ENCODE results near the gene TCFL5. TPM values are rescaled to one million over a fixed set of nuclear protein-coding genes. Genes with fewer than 3 reads are reported as not detected.

The TCFL5 gene
- total and polyA plus RNA-seq, 2 donors (not counting 3 experiments of a cell fraction or from before 2014, with no cell fraction given) = 4.4 to 11.1 TPM

GRCh38 chr20:62884556-62884955 is 22.9 kb upstream of the TCFL5 start:
- no peaks in the 10 kb centered on the region for H3K27me3 ChIP-seq (ENCODE audit: control insufficient read depth in 2 of 2, insufficient read depth in 2 of 2, low read length in 2 of 2)
- no peak overlapping the region for H3K4me2 ChIP-seq (ENCODE audit: insufficient read depth, low read length)
- no peak overlapping the region for H3K4me3 ChIP-seq (replicated peaks in 1 of 3; ENCODE audit: insufficient read depth in 1 of 3, low read depth in 1 of 3, low read length in 3 of 3)
- H3K9me1 ChIP-seq (replicated peaks; ENCODE audit: control insufficient read depth, extremely low read depth, insufficient read depth, low read length) = no peaks in the 10 kb centered on the region
- DNase-seq (ENCODE audit: low read depth, low spot score) = no peak
- H3K9me3 ChIP-seq (replicated peaks; ENCODE audit: control insufficient read depth, insufficient read depth, low read length) = no peaks in the 10 kb centered on the region
- H3K9ac ChIP-seq (replicated peaks; ENCODE audit: extremely low read depth, insufficient read depth, low read length) = no peak overlapping the region
- no peaks in the 10 kb centered on the region for H3K79me2 ChIP-seq (ENCODE audit: control insufficient read depth, insufficient read depth, low read length)
- no peak overlapping the region for H2AFZ ChIP-seq (ENCODE audit: low read depth, low read length)
- H3K36me3 ChIP-seq (ENCODE audit: control insufficient read depth in 2 of 2, extremely low read depth in 1 of 2, insufficient read depth in 2 of 2, low read length in 2 of 2) = peaks cover 8 to 39% of the 10 kb centered on the region in 2 experiments
- no TSS peak for BruUV-seq (replicated peaks)
- dilution Hi-C loops (cut with MboI; ENCODE audit: extremely low pct_ligation_motif_present, low sequenced_read_pairs) = no loop called here
- no peak overlapping the region for H3K27ac ChIP-seq (ENCODE audit: insufficient read depth, low read depth, low read length)
- FAIRE-seq = no peak
- no peaks in the 10 kb centered on the region for H3K4me1 ChIP-seq (ENCODE audit: control insufficient read depth, extremely low read depth, insufficient read depth, low read length)
- H4K20me1 ChIP-seq (replicated peaks; ENCODE audit: control insufficient read depth, extremely low read depth, insufficient read depth, low read length) = no peaks in the 10 kb centered on the region
- POLR2A ChIA-PET = no interaction called here
- intact Hi-C loops (cut with micrococcal nuclease) = no loop called here
- TF ChIP-seq CTCF (IDR thresholded peaks at IDR 0.05; ENCODE audit: extremely low read depth in 1 of 2, insufficient read depth in 1 of 2, low read depth in 1 of 2, low read length in 2 of 2) (no peak), POLR2AphosphoS5 (IDR thresholded peaks at IDR 0.05; ENCODE audit: insufficient read depth, low read depth, low read length) (no peak), MYC (IDR thresholded peaks at IDR 0.05; ENCODE audit: low read depth, low read length) (no peak), JUN (IDR thresholded peaks at IDR 0.05; ENCODE audit: borderline replicate concordance, insufficient read depth, insufficient read length, low read depth) (no peak), POLR2A (IDR thresholded peaks at IDR 0.05; ENCODE audit: low read depth, low read length) (no peak), GATA2 (IDR thresholded peaks at IDR 0.05; ENCODE audit: insufficient read depth, insufficient read length, low read depth, low read length) (no peak), MAX (IDR thresholded peaks at IDR 0.05; ENCODE audit: insufficient read depth, insufficient read length) (no peak)
- CTCF ChIA-PET = interaction anchor here (4.7 kb wide), 1 partner anchor 9 kb away, joined by 30 read pairs; no protein-coding TSS in a partner anchor

Measured in endothelial cell of umbilical vein (primary cell).